Measurements from ENCODE around the gene CDC27. TPM values are rescaled to one million over a fixed set of nuclear protein-coding genes. Genes with fewer than 3 reads are reported as not detected.

The CDC27 gene
- total RNA-seq, 1 experiment from 2014 or later, result 191 TPM

- no peak overlapping the region for H3K9ac ChIP-seq (ENCODE audit: low read length)
- no peaks in the 10 kb centered on the region for H3K27me3 ChIP-seq (ENCODE audit: insufficient read depth, low read length)
- ChIA-PET POLR2A (no interaction called here), RAD21 (ENCODE audit: low non-redundant PET in 1 of 2, low total read pairs in 2 of 2, uncharacterized antibody in 2 of 2, unreplicated experiment in 2 of 2) (no interaction called here), CTCF (no interaction called here)
- H3K4me3 ChIP-seq (replicated peaks in 1 of 2; ENCODE audit: low read depth in 1 of 2, low read length in 2 of 2), result no peak overlapping the region
- no peak for ATAC-seq
- no peaks in the 10 kb centered on the region for H3K9me2 ChIP-seq (ENCODE audit: insufficient read depth)
- H3K36me3 ChIP-seq (ENCODE audit: control insufficient read depth in 1 of 2, insufficient read depth in 2 of 2, low read length in 2 of 2), result no peaks in the 10 kb centered on the region
- H3K4me2 ChIP-seq (ENCODE audit: low read length), result no peak overlapping the region
- no peak for DNase-seq (ENCODE audit: low read depth, low spot score)
- H3K4me1 ChIP-seq (ENCODE audit: control insufficient read depth in 1 of 2, insufficient read depth in 2 of 2, low read length in 2 of 2), result peaks cover 9 to 16% of the 10 kb centered on the region in 2 experiments
- no peak overlapping the region for H2AFZ ChIP-seq (ENCODE audit: low read depth, low read length, poor library complexity, severe bottlenecking)
- TF ChIP-seq ZNF274 (IDR thresholded peaks at IDR 0.05; ENCODE audit: low read depth, low read length) (no peak), TCF7L2 (IDR thresholded peaks at IDR 0.05; ENCODE audit: borderline replicate concordance, extremely low read depth, insufficient read depth, insufficient read length) (no peak), FOSL1 (IDR thresholded peaks at IDR 0.05; ENCODE audit: low read depth) (no peak), CEBPB (IDR thresholded peaks at IDR 0.05; ENCODE audit: low read depth) (no peak), POLR2AphosphoS5 (IDR thresholded peaks at IDR 0.05; ENCODE audit: low read depth, low read length) (no peak), ZFX (IDR thresholded peaks at IDR 0.05) (no peak), YY1 (IDR thresholded peaks at IDR 0.05; ENCODE audit: extremely low read depth, insufficient replicate concordance, low read depth, low read length) (no peak), CTCF (IDR thresholded peaks at IDR 0.05 in 2 of 3, conservative IDR thresholded peaks at IDR 0.05 in 1 of 3; ENCODE audit: borderline replicate concordance in 1 of 3, insufficient read depth in 1 of 3, low read depth in 2 of 3, low read length in 2 of 3) (no peak), EZH2phosphoT487 (IDR thresholded peaks at IDR 0.05; ENCODE audit: borderline replicate concordance) (no peak), ATF3 (IDR thresholded peaks at IDR 0.05) (no peak), POLR2A (IDR thresholded peaks at IDR 0.05; ENCODE audit: borderline replicate concordance, extremely low read depth, insufficient read depth, insufficient read length) (no peak), SRF (IDR thresholded peaks at IDR 0.05; ENCODE audit: low read depth) (no peak)
- BruUV-seq (replicated peaks), result no TSS peak
- no peaks in the 10 kb centered on the region for H4K20me1 ChIP-seq (ENCODE audit: insufficient read depth)
- H3K27ac ChIP-seq (ENCODE audit: low read depth, low read length), result no peak overlapping the region
- intact Hi-C loops (cut with micrococcal nuclease), result no loop called here
- H3K79me2 ChIP-seq (ENCODE audit: insufficient read depth, low read length), result no peaks in the 10 kb centered on the region
- H3K9me3 ChIP-seq (ENCODE audit: control insufficient read depth in 1 of 2, insufficient read depth in 1 of 2, low read depth in 1 of 2, low read length in 2 of 2), result no peaks in the 10 kb centered on the region
Measured at GRCh38 chr17:47209499-47209898, 20.4 kb upstream of the CDC27 start.

All from HCT116 (cell line).